ENCODE data around the gene ZNF221.

Gene ZNF221

DNA sequence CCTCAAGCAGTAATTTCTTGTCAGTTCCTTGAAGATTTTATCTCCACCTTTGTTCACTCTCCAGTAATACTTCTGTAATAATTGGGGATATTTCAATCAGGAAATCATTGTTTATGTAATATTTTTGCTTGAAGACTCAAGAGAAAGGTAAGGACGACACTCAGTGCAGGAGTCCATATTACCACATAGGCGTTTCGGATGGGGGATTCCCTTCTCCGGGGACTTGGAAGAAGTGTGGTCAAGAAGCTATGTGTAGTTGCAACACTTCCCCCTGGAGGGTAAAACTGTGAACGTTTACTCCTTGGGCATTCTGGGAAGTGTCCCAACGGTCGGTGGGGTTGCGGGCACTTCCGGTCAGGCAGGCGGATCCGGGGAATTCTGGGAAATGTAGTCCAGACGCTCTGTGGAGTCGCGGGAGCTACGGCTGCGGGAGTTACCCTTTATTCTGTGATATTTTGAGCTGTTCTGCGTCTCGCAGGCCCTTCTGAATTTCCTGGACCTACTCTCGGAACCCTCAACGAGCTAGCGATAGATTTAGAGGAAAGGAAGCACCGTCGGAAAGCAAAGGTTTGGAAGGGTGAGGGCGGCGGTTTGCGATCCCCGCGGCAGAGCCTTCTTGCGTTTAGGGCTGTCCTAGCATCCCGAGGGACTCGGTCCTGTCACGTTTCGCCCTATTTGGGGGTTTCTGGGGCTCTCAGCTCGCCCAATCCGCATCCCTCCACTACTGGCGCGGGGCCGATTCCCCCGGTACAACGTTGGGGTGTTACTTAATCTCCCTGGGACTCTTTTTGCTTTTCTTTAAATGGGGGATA, at the start of gene ZNF221:
Gene ZNF221, plus strand, starts transcription at position 395 of the 812 bp plus-strand sequence. CDS start 11,499 bp downstream, outside the sequence.
- peak within 1 kb of the TSS; percentile 72 for H3K9ac ChIP-seq (ENCODE audit: low read length)

DNA sequence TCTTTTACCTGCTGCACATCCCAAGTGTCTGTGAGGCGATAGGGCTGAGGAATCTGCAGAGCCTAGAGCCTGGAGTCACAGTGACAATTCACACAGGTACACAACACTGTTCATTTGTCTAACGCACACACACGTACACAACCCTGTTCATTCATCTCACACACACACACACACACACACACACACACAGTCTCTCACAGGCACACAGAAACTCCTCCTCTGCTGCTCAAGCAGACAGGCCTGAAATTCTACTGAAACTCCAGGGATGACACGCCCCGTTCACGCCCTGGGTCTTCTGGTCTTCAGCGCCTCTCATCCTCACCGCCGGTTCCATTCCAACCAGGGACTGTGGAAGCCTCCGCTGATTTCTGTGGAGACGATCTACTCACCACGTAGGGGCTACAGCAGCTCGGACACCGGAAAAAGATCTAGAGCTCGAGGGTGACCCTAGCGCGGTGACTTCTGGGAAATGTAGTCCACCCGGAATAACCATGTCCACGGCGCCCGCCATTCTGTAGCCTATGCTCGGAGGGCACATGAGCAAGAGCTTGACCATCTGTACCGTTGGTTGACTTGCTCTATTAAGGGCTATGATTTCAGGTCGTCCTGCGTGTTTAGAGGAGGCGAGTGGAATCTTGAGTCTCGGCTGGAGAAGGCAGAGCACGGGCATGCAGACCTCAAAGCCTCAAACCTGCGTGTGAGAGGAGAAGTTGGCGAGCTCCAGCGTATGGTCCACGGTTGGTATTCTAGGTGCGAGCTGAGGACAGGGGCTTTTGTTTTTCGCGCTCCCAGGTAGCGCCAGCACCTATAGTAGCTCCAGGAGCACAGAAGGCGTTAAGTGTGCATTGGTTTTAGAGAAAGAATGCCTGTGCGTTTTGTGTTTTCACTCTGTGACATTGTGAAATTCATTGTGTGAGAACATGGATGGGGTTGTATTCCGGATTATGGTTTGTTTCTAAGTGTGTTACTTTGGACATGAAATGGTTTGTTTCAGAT, 49.3 kb upstream of the ZNF221 start:
- H3K27ac ChIP-seq (ENCODE audit: low read depth, low read length): peak overlapping the region; percentile 27
- no peaks in the 10 kb centered on the region for H3K27me3 ChIP-seq (ENCODE audit: control insufficient read depth, insufficient read depth, low read length)
- H3K4me1 ChIP-seq (ENCODE audit: control insufficient read depth, insufficient read depth, low read length): peaks cover 3% of the 10 kb centered on the region
- peak overlapping the region; percentile 92 for H3K4me3 ChIP-seq (ENCODE audit: low read length)
- H3K9ac ChIP-seq (ENCODE audit: low read length): peak overlapping the region; percentile 8
- H3K36me3 ChIP-seq (ENCODE audit: control insufficient read depth, insufficient read depth, low read length): peaks cover 3% of the 10 kb centered on the region

More for the DNA sequence above, at the start of gene ZNF221:
- Histone ChIP-seq H3K4me3 (ENCODE audit: low read length) (peak within 1 kb of the TSS; percentile 96), H3K27me3 (ENCODE audit: control insufficient read depth, insufficient read depth, low read length) (no peaks in the 10 kb centered on the region), H3K27ac (ENCODE audit: low read depth, low read length) (peak within 1 kb of the TSS; percentile 71), H3K4me1 (ENCODE audit: control insufficient read depth, insufficient read depth, low read length) (no peaks in the 10 kb centered on the region), H3K36me3 (ENCODE audit: control insufficient read depth, insufficient read depth, low read length) (no peaks in the 10 kb centered on the region)

DNA sequence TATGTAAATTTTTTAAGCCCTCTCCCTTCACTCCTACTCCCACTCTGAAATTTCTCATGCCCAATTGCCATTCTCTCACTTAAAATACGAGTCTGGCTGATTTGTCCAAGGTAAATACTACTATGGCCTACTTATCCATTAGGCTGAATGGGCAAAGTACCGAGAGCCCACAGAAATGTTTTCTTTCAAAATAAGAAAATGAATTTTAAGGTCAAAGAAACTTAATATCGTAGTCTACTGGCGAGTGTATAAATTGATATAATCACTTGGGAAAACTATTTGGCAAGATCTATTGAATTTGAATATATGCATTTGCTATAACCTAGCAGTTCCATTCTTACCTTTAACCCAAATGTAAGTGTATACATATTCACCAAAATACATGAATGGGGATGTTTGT, 48.6 kb upstream of the ZNF221 start:
- H3K27me3 ChIP-seq (ENCODE audit: control insufficient read depth, insufficient read depth, low read length): no peaks in the 10 kb centered on the region
- no peak overlapping the region for H3K9ac ChIP-seq (ENCODE audit: low read length)
- peak overlapping the region; percentile 92 for H3K4me3 ChIP-seq (ENCODE audit: low read length)
- peaks cover 3% of the 10 kb centered on the region for H3K4me1 ChIP-seq (ENCODE audit: control insufficient read depth, insufficient read depth, low read length)
- no peak overlapping the region for H3K27ac ChIP-seq (ENCODE audit: low read depth, low read length)
- H3K36me3 ChIP-seq (ENCODE audit: control insufficient read depth, insufficient read depth, low read length): peaks cover 2% of the 10 kb centered on the region

DNA sequence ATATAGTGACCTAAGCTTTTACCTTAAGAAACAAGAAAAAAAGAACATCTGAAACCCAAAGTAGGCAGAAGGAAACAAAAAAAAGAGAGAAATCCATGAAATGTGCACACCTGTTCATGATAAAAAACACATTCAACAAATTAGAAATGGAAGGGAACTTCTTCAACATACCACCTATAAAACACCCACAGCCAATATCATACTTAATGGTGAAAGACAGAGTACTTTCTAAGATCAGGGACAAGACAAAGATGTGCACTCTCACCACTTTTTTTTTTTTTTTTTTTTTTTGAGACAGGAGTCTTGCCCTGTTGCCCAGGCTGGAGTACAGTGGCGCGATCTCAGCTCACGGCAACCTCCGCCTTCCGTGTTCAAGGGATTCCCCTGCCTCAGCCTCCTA, 45.1 kb upstream of the ZNF221 start:
- Histone ChIP-seq H3K4me1 (ENCODE audit: control insufficient read depth, insufficient read depth, low read length) (peaks cover 3% of the 10 kb centered on the region), H3K4me3 (ENCODE audit: low read length) (no peak overlapping the region), H3K27me3 (ENCODE audit: control insufficient read depth, insufficient read depth, low read length) (no peaks in the 10 kb centered on the region), H3K27ac (ENCODE audit: low read depth, low read length) (no peak overlapping the region), H3K36me3 (ENCODE audit: control insufficient read depth, insufficient read depth, low read length) (no peaks in the 10 kb centered on the region), H3K9ac (ENCODE audit: low read length) (no peak overlapping the region)

DNA sequence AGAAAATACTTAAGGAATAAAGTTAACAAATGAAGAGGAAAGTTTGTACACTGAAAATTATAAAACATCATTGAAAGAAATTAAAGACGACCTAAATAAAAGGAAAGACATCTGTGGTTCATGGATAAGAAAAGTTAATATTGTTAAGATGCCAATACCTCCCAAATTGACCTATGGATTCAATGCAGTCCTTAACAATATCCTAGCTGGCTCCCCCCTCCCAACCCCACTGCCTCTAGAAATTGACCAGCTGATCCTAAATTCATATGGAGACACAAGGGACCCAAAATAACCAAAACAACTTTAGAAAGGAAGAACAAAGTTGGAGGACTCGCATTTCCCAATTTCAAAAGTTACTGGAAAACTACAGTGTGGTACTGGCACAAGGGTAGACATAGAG, 44.3 kb upstream of the ZNF221 start:
- no peak overlapping the region for H3K27ac ChIP-seq (ENCODE audit: low read depth, low read length)
- no peaks in the 10 kb centered on the region for H3K36me3 ChIP-seq (ENCODE audit: control insufficient read depth, insufficient read depth, low read length)
- H3K27me3 ChIP-seq (ENCODE audit: control insufficient read depth, insufficient read depth, low read length): no peaks in the 10 kb centered on the region
- no peak overlapping the region for H3K4me3 ChIP-seq (ENCODE audit: low read length)
- no peaks in the 10 kb centered on the region for H3K4me1 ChIP-seq (ENCODE audit: control insufficient read depth, insufficient read depth, low read length)
- H3K9ac ChIP-seq (ENCODE audit: low read length): no peak overlapping the region

DNA sequence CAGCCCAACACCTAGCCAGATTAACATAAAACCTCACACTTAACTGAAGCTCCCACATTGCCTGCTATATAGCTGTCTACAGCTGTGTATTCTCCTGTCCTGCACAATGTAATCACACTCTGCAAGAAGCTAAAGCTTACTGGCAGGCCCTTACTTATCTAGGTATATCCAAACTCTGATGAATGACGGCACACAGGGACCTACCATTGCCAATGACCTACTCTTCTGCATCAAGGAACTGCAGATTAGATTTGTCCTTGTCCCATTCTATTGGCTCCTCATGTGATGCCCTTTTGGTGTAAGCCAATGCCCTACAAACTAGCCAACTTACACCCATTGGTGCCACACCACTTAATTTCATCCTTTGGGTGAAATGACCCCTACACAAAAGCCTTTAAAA, 42.4 kb upstream of the ZNF221 start:
- no peak overlapping the region for H3K4me3 ChIP-seq (ENCODE audit: low read length)
- no peak overlapping the region for H3K9ac ChIP-seq (ENCODE audit: low read length)
- peaks cover 5% of the 10 kb centered on the region for H3K36me3 ChIP-seq (ENCODE audit: control insufficient read depth, insufficient read depth, low read length)
- H3K27ac ChIP-seq (ENCODE audit: low read depth, low read length): no peak overlapping the region
- H3K27me3 ChIP-seq (ENCODE audit: control insufficient read depth, insufficient read depth, low read length): no peaks in the 10 kb centered on the region
- H3K4me1 ChIP-seq (ENCODE audit: control insufficient read depth, insufficient read depth, low read length): no peaks in the 10 kb centered on the region

DNA sequence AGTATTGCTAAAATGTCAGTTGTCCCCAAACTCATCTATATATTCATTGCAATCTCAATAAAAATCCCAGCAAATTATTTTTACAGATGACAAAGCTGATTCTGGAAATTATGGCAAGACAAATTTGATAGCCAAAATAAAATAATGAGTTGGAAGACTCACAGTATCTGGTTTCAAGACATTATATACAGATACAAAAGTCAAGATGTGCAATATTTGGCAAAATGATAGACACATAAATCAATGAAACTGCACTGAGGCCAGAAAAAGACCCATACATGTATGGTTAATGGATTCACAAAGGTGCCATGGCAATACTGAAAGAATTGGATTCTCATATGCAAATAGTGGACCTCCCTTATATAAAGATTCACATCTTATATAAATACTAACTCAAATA, 40.1 kb upstream of the ZNF221 start:
- H3K9ac ChIP-seq (ENCODE audit: low read length): no peak overlapping the region
- no peak overlapping the region for H3K4me3 ChIP-seq (ENCODE audit: low read length)
- H3K27me3 ChIP-seq (ENCODE audit: control insufficient read depth, insufficient read depth, low read length): no peaks in the 10 kb centered on the region
- H3K4me1 ChIP-seq (ENCODE audit: control insufficient read depth, insufficient read depth, low read length): no peaks in the 10 kb centered on the region
- H3K27ac ChIP-seq (ENCODE audit: low read depth, low read length): no peak overlapping the region
- peaks cover 24% of the 10 kb centered on the region for H3K36me3 ChIP-seq (ENCODE audit: control insufficient read depth, insufficient read depth, low read length)

DNA sequence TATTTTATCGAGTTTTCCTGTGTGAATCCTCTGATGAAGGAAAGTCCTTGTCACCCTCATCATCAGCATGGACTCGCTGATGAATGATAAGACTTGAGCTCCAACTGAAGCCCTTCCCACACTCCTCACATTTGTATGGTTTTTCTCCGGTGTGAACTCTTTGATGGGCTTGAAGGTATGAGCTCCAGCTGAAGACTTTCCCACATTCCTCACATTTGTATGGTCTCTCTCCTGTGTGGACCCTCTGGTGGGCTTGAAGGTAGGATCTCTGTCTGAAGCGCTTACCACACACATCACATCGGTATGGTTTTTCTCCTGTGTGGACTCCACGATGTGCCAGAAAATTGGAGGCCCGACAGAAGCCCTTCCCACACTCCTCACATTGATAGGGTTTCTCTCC, 37.6 kb upstream of the ZNF221 start:
- Histone ChIP-seq H3K27ac (ENCODE audit: low read depth, low read length) (no peak overlapping the region), H3K36me3 (ENCODE audit: control insufficient read depth, insufficient read depth, low read length) (peaks cover 44% of the 10 kb centered on the region), H3K4me3 (ENCODE audit: low read length) (peak overlapping the region; percentile 17), H3K9ac (ENCODE audit: low read length) (no peak overlapping the region), H3K27me3 (ENCODE audit: control insufficient read depth, insufficient read depth, low read length) (no peaks in the 10 kb centered on the region), H3K4me1 (ENCODE audit: control insufficient read depth, insufficient read depth, low read length) (no peaks in the 10 kb centered on the region)

DNA sequence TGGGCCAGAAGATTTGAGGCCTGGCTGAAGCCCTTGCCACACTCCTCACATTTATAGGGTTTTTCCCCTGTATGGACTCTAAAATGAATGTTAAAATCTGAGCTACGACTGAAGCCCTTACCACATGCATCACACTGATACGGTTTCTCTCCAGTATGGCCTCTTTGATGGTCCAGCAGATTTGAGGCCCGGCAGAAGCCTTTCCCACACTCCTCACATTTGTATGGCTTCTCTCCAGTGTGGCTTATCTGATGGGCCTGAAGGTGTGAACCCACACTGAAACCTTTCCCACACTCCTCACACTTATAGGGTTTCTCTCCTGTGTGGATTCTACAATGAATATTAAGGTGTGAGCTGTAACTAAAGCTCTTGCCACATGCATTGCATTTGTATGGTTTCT, 37.0 kb upstream of the ZNF221 start:
- Histone ChIP-seq H3K36me3 (ENCODE audit: control insufficient read depth, insufficient read depth, low read length) (peaks cover 51% of the 10 kb centered on the region), H3K9ac (ENCODE audit: low read length) (no peak overlapping the region), H3K27me3 (ENCODE audit: control insufficient read depth, insufficient read depth, low read length) (no peaks in the 10 kb centered on the region), H3K4me3 (ENCODE audit: low read length) (peak overlapping the region; percentile 17), H3K4me1 (ENCODE audit: control insufficient read depth, insufficient read depth, low read length) (no peaks in the 10 kb centered on the region), H3K27ac (ENCODE audit: low read depth, low read length) (no peak overlapping the region)

DNA sequence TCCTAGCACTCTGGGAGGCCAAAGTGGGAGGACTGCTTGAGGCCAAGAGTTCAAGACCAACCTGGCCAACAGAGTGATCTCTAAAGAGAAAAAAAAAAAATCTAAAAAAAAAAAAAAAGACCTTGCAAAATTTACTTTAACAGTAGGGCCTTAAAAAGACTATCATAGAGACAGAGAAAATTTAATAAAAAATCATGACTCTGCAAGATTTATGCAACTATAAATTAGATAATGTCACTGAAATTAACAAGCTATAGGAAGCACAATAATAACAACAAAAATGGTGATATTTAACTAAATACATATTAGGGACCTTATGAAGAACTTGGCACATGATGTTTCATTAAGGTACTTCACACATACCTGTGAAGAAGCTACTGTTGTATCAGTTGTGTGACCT, 27.2 kb upstream of the ZNF221 start:
- H3K36me3 ChIP-seq (ENCODE audit: control insufficient read depth, insufficient read depth, low read length): peaks cover 55% of the 10 kb centered on the region
- no peaks in the 10 kb centered on the region for H3K27me3 ChIP-seq (ENCODE audit: control insufficient read depth, insufficient read depth, low read length)
- H3K4me1 ChIP-seq (ENCODE audit: control insufficient read depth, insufficient read depth, low read length): no peaks in the 10 kb centered on the region
- no peak overlapping the region for H3K4me3 ChIP-seq (ENCODE audit: low read length)
- H3K27ac ChIP-seq (ENCODE audit: low read depth, low read length): no peak overlapping the region
- H3K9ac ChIP-seq (ENCODE audit: low read length): no peak overlapping the region

DNA sequence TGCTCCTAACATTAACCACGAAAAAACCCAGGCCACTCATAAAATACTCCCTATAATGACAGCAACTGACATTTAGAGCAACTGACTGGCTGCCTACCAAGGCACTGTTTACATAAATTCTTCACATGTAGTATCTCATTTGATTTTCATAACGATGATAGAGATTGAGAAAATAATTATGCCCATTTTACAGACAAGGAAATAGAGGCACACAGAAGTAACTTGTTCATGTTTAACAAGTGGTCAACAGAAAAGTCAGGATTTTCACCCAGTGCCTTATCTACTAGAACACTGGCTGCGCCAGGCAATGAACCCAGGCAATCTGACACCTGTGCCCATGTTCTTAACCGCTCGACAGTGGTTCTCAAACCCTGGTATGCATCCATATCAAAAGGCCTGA, 22.2 kb upstream of the ZNF221 start:
- Histone ChIP-seq H3K36me3 (ENCODE audit: control insufficient read depth, insufficient read depth, low read length) (peaks cover 33% of the 10 kb centered on the region), H3K4me3 (ENCODE audit: low read length) (no peak overlapping the region), H3K4me1 (ENCODE audit: control insufficient read depth, insufficient read depth, low read length) (peaks cover under 1% of the 10 kb centered on the region), H3K27ac (ENCODE audit: low read depth, low read length) (no peak overlapping the region), H3K27me3 (ENCODE audit: control insufficient read depth, insufficient read depth, low read length) (no peaks in the 10 kb centered on the region), H3K9ac (ENCODE audit: low read length) (no peak overlapping the region)

All from rectal smooth muscle tissue (tissue), 1 donor.